Embryonic facial prominence (tissue), 1 donor: ENCODE results near the gene PLOD1.
A peak's percentile ranks its signal among the peaks of the same experiment; 100 is the strongest.
"Not testable (repeated sequence)": the region's sequence is repeated elsewhere in the genome, so short reads cannot be mapped to it uniquely, and the experiment has no call there.

Experiments
- DNase-seq: peaks from one replicate; pipeline ENCODE4 v3.0.0-alpha.2; 2016; ENCODE audit errors: extremely low spot score

PLOD1 gene

DNA sequence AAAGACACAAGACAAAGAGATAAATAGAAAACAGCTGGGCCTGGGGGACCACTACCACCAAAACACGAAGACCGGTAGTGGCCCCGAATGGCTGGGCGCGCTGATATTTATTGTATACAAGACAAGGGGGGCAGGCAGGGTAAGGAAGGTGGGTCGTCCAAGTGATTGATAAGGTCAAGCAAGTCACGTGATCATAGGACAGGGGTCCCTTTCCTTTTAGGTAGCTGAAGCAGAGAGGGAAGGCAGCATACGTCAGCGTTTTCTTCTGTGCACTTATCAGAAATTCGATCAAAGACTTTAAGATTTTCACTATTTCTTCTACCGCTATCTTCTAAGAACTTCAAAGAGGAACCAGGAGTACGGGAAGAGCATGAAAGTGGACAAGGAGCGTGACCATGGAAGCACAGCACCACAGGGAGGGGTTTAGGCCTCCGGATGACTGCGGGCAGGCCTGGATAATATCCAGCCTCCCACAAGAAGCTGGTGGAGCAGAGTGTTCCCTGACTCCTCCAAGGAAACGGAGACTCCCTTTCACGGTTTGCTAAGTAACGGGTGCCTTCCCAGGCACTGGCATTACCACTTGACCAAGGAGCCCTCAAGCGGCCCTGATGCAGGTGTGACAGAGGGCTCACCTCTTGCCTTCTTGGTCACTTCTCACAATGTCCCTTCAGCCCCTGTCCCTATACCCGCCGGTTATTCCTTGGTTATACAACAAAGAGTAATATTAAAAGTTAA lies 21.9 kb upstream of the PLOD1 start:
- not testable (repeated sequence) for DNase-seq

GRCh38 chr1:11913291-11913690 lies 21.2 kb upstream of the PLOD1 start:
- no peak for DNase-seq

DNA sequence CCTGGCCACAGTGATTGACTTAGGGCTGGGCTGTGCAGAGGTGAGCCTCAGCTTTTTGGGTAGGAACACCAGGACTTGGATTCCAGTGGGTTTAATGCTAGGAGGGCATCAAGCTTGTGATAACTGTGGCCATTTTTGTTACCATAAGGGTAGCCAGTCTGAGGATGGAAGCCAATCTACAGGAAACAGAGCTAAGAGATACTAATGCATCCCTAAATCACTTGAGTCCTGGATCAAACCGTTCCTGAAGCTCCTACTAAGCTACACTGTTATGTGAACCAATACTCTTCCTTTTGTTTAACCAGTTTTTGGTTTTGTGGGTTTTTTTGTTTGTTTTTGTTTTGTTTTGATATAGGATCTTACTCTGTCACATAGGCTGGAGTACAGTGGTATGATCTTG lies 20.5 kb upstream of the PLOD1 start:
- DNase-seq: no peak

GRCh38 chr1:11918799-11919519 lies 15.6 kb upstream of the PLOD1 start:
- no peak for DNase-seq

DNA sequence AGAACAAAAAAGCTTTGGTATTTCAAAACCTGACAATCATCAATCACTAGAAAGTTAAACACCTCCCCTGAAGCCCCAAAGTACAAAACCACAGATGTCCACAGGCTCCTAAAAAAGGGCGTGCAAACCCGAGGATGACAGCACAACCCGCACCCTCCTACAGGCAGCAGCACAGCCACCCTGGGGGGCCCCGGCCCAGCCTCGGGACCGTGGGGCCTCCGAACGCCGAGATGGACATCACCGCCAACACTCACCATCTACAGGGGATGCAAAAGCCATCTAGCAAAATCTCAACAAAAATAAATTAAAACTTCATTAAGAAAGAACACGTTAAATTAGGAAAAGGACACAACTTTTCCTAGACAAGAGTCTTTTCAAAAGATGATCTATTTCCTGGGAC lies 14.9 kb upstream of the PLOD1 start:
- DNase-seq: no peak

DNA sequence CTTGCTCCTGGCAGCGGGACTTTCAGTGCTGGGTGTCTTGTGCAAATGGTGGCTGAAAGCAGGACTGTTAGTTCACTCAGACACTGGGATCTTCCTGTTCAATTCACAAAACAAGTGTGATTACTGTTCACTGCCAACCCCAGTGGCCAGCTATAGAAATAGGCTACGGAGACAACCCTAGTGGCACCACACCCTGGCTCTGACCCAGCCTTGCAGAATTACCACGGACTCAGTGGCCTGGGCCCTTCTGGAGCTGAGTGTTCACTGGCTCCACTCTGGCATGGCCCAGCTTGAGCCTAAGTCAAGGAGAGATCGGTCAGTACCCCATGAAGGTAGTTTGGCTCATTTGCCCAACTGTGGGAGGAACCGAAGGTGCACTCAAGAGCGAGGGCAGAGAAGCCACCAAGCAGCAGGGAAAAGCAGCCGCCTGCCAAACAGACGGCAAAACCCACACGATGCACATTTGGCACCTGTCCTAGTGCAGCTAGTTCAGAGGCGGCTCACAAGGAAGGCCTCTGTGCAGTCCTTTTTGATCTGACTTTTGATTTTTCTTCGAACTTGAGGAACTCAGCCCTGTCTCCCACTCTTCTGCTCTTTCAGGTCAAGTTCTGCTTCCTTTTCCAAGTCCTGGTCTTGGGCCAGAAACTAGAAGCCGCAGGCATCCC lies 14.1 kb upstream of the PLOD1 start:
- DNase-seq: no peak

GRCh38 chr1:11921022-11921421 lies 13.5 kb upstream of the PLOD1 start:
- DNase-seq: no peak

GRCh38 chr1:11923069-11923826 lies 11.3 kb upstream of the PLOD1 start:
- no peak for DNase-seq

DNA sequence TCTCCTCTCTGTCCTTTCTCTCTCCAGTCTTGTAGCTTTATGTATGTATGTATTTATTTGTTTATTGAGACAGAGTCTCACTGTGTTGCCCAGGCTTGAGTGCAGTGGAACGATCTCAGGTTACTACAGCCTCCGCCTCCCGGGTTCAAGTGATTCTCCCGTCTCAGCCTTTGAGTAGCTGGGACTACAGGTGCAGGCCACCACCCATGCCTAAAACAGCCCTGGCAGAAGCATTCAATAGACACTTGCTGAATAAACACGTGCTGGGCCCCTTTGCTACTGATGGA lies 10.7 kb upstream of the PLOD1 start:
- DNase-seq: no peak

DNA sequence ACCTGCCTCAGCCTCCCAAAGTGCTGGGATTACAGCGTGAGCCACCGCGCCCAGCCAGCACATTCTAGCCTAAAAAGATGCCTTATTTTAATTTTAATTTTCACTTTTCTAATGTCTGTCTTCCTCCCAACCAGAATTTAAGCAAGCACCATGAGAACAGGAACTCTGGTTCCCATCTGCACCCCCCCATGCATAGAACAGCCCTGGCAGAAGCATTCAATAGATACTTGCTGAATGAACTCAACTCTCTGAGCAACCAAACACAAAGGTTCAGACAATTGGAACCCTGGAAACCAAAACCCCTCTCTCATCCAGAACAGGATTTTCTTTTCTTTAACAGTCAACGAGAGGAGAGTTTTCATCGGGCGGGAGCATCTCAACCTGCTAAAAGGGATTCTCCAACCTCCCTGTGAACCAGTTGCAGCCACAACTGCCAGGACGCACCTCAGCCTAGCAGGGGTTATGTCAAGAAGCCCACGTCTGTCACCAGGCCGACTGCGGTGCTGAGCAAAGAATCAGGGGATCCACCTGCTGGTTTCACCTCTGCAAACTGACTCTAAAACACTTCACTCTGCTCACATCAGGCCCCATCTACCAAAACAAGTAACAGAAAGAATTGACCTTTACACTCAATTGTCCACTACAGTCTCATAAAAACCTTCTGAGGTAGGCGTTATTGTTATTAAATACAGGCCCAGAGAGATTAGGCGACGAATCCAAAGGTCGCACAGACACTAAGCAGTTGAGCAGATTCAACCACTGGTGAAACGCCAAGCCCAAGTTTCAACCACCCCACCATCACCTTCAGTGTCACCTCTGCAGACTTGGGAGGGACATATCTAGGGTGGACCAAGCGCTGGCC lies 10.0 kb upstream of the PLOD1 start:
- DNase-seq: no peak

- DNase-seq: not testable (repeated sequence)
Observed at GRCh38 chr1:11925196-11925937, 9.2 kb upstream of the PLOD1 start.

DNA sequence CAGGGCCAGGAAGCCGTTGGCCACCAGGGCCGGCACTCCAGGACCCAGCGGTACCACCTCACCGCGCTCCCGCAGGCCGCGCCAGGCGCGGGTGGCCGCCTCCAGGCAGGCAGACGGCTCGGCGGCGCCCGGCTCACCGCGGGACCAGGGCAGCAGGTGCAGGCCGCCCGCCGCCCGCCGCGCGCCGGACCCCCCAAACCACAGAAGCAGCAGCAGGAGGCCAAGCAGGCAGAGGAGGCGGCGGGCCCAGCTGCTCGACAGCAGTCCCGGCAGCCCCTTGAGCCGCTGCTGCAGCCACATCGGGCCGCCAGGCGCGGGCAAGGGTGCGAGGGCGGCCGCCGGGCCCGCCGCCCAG lies 8.6 kb upstream of the PLOD1 start:
- DNase-seq: no peak

GRCh38 chr1:11927866-11928592 lies 6.5 kb upstream of the PLOD1 start:
- no peak for DNase-seq

GRCh38 chr1:11929849-11930248 lies 4.7 kb upstream of the PLOD1 start:
- peak; percentile 74 for DNase-seq

DNA sequence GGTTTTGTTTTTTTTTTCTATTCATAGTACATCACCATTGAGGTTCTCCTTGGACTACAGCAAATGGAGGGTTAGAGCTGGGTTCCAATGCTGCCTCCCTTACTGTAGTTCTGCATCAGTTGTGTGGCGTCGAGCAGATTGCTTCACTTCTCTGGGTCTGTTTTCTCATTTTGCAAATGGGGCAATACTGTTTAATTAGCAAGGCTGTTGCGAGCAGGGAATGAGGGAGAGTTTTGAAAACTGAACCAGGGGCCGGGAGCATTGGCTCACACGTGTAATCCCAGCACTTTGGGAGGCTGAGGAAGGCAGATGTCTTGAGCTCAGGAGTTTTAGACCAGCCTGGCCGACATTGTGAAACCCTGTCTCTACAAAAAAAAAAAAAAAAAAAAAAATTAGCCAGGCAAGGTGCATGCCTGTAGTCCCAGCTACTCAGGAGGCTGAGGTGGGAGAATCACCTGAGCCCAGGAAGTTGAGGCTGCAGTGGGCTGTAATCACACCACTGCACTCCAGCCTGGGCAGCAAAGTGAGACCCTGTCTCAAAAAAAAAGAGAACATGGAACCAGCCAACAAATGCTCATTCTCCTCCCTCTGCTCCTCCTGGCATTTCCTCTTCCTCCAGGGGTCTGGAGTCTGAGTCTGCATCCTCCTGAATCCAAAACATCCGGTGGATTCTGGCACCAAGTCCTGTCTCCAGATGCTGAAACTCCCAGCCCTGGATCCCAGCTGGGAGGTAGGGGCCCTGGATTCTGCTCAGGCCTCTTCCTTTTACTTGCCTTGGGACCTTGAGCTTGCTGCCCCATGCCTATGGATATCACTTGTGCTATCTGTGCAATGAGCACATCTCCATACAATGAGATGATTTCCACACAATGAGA lies 3.7 kb upstream of the PLOD1 start:
- DNase-seq: no peak

GRCh38 chr1:11931845-11932244 lies 2.7 kb upstream of the PLOD1 start:
- no peak for DNase-seq

- no peak for DNase-seq
Observed at GRCh38 chr1:11935057-11935412, 518 bp downstream of the PLOD1 start.

GRCh38 chr1:11935733-11936132 lies 1.2 kb downstream of the PLOD1 start:
- DNase-seq: not testable (repeated sequence)
